GM12874 (cell line): ENCODE data around the gene ZNF618.

Source experiments
- CTCF ChIP-seq: IDR thresholded peaks from 2 replicates; pipeline ENCODE4 v1.5.1; 2011; ENCODE audit warnings: low read depth, mild to moderate bottlenecking, control low read depth, low read length, moderate library complexity; ENCODE audit not compliant: insufficient read depth

ZNF618 gene

GRCh38 chr9:113898596-113898995 is 22.5 kb downstream of the ZNF618 start:
- TF ChIP-seq CTCF: no peak

- TF ChIP-seq CTCF: no peak
These were observed 23.1 kb downstream of the ZNF618 start for GRCh38 chr9:113899205-113899604.

GRCh38 chr9:113901221-113901688 is 25.1 kb downstream of the ZNF618 start:
- TF ChIP-seq CTCF: no peak

- no peak for TF ChIP-seq CTCF
These were observed 27.5 kb downstream of the ZNF618 start for GRCh38 chr9:113903514-113904077.

GRCh38 chr9:113906411-113907110 is 30.5 kb downstream of the ZNF618 start:
- TF ChIP-seq CTCF: no peak

GRCh38 chr9:113907282-113907681 is 31.2 kb downstream of the ZNF618 start:
- no peak for TF ChIP-seq CTCF

- TF ChIP-seq CTCF: no peak
These were observed 33.3 kb downstream of the ZNF618 start for GRCh38 chr9:113909421-113909820.
